Type B pancreatic cell (in vitro differentiated cells): ENCODE data around the gene DOCK2. TPM values are rescaled to one million over a fixed set of nuclear protein-coding genes. Genes with fewer than 3 reads are reported as not detected.

Source experiments
- DNase-seq: peaks from one replicate; pipeline ENCODE4 v3.0.0; 2021; ENCODE audit warnings: mixed read lengths; ENCODE audit not compliant: unreplicated experiment; ENCODE audit errors: extremely low spot score
- H3K27ac Mint-ChIP-seq: 2 replicates; pipeline ENCODE4 v1.8.0; 2021; ENCODE audit warnings: mild to moderate bottlenecking, mixed read lengths
- H3K27me3 Mint-ChIP-seq: 2 replicates; pipeline ENCODE4 v1.8.0; 2021; ENCODE audit warnings: mixed read lengths
- H3K36me3 Mint-ChIP-seq: 2 replicates; pipeline ENCODE4 v1.8.0; 2021; ENCODE audit warnings: mixed read lengths
- H3K4me1 Mint-ChIP-seq: one replicate; pipeline ENCODE4 v1.8.0; 2021; ENCODE audit warnings: mixed read lengths; ENCODE audit not compliant: unreplicated experiment
- H3K4me3 Mint-ChIP-seq: 2 replicates; pipeline ENCODE4 v1.8.0; 2021; ENCODE audit warnings: mild to moderate bottlenecking, mixed read lengths
- H3K9me3 Mint-ChIP-seq: 2 replicates; pipeline ENCODE4 v1.8.0; 2021; ENCODE audit warnings: mixed read lengths
- CTCF ChIP-seq: fragments of 200-600 bp; sonication (generic); conservative IDR thresholded peaks from 2 replicates; pipeline ENCODE4 v1.5.0; 2021; ENCODE audit warnings: antibody characterized with exemption, mild to moderate bottlenecking
- total RNA-seq: library from RNA; stranded (reverse); gene quantifications from 2 replicates; pipeline ENCODE4 v1.2.1, GENCODE V29; 2021; ENCODE audit warnings: low replicate concordance

Gene DOCK2
- total RNA-seq, 1 donor from 2014 or later = 0.82 TPM

- Mint-ChIP-seq H3K4me3 (no peak overlapping the region), H3K27ac (peak overlapping the region; percentile 64), H3K4me1 (peaks cover 27% of the 10 kb centered on the region), H3K27me3 (peaks cover 17% of the 10 kb centered on the region), H3K9me3 (peaks cover 3% of the 10 kb centered on the region), H3K36me3 (no peaks in the 10 kb centered on the region)
- no peak for DNase-seq
- no peak for TF ChIP-seq CTCF
Measured at GRCh38 chr5:169970339-169970738, 333.3 kb downstream of the DOCK2 start.

GRCh38 chr5:169970911-169971765, 334.1 kb downstream of the DOCK2 start:
- no peak for TF ChIP-seq CTCF
- peaks cover 3% of the 10 kb centered on the region for H3K9me3 Mint-ChIP-seq
- peak overlapping the region; percentile 37 for H3K4me3 Mint-ChIP-seq
- no peaks in the 10 kb centered on the region for H3K36me3 Mint-ChIP-seq
- no peak for DNase-seq
- H3K27me3 Mint-ChIP-seq = peaks cover 20% of the 10 kb centered on the region
- H3K27ac Mint-ChIP-seq = peak overlapping the region; percentile 64
- H3K4me1 Mint-ChIP-seq = peaks cover 27% of the 10 kb centered on the region

- peaks cover 23% of the 10 kb centered on the region for H3K27me3 Mint-ChIP-seq
- H3K4me1 Mint-ChIP-seq = peaks cover 27% of the 10 kb centered on the region
- TF ChIP-seq CTCF = no peak
- no peak overlapping the region for H3K27ac Mint-ChIP-seq
- H3K36me3 Mint-ChIP-seq = no peaks in the 10 kb centered on the region
- H3K4me3 Mint-ChIP-seq = no peak overlapping the region
- DNase-seq = no peak
- H3K9me3 Mint-ChIP-seq = peaks cover 3% of the 10 kb centered on the region
Measured at GRCh38 chr5:169971780-169972179, 334.7 kb downstream of the DOCK2 start.

- Mint-ChIP-seq H3K4me1 (peaks cover 18% of the 10 kb centered on the region), H3K27me3 (peaks cover 30% of the 10 kb centered on the region)
- TF ChIP-seq CTCF = no peak
Measured at GRCh38 chr5:169973056-169973455, 336.0 kb downstream of the DOCK2 start.

GRCh38 chr5:169974121-169974770, 337.2 kb downstream of the DOCK2 start:
- DNase-seq = no peak
- H3K27me3 Mint-ChIP-seq = peaks cover 39% of the 10 kb centered on the region
- TF ChIP-seq CTCF = no peak
- no peak overlapping the region for H3K4me3 Mint-ChIP-seq
- no peak overlapping the region for H3K27ac Mint-ChIP-seq
- H3K9me3 Mint-ChIP-seq = peaks cover 3% of the 10 kb centered on the region
- H3K36me3 Mint-ChIP-seq = no peaks in the 10 kb centered on the region
- H3K4me1 Mint-ChIP-seq = peaks cover 26% of the 10 kb centered on the region

More at GRCh38 chr5:169973056-169973455, 336.0 kb downstream of the DOCK2 start:
- H3K9me3 Mint-ChIP-seq = peaks cover 3% of the 10 kb centered on the region
- no peak overlapping the region for H3K4me3 Mint-ChIP-seq
- DNase-seq = no peak
- no peak overlapping the region for H3K27ac Mint-ChIP-seq
- H3K36me3 Mint-ChIP-seq = no peaks in the 10 kb centered on the region
